GM18508 (cell line): ENCODE data around the gene TNPO3.
"Not testable (repeated sequence)": the region's sequence is repeated elsewhere in the genome, so short reads cannot be mapped to it uniquely, and the experiment has no call there.

ENCODE experiments used
- ATAC-seq: cut with Tn5 transposase; IDR thresholded peaks from one replicate; pipeline ENCODE4 v1.9.1; 2021; ENCODE audit warnings: moderate number of reproducible peaks; ENCODE audit not compliant: insufficient read depth, unreplicated experiment

Gene TNPO3

GRCh38 chr7:129017933-129018538, 36.9 kb downstream of the TNPO3 start:
- ATAC-seq, result no peak

GRCh38 chr7:129017264-129017663, 37.6 kb downstream of the TNPO3 start:
- ATAC-seq, result no peak

GRCh38 chr7:129014501-129015101, 40.3 kb downstream of the TNPO3 start:
- ATAC-seq, result no peak

GRCh38 chr7:129013048-129013724, 41.7 kb downstream of the TNPO3 start:
- no peak for ATAC-seq

- ATAC-seq, result no peak
Measured at GRCh38 chr7:129012641-129013040, 42.3 kb downstream of the TNPO3 start.

GRCh38 chr7:129010075-129010474, 44.8 kb downstream of the TNPO3 start:
- ATAC-seq, result no peak

GRCh38 chr7:129009437-129009836, 45.5 kb downstream of the TNPO3 start:
- no peak for ATAC-seq

GRCh38 chr7:129008645-129009414, 46.1 kb downstream of the TNPO3 start:
- no peak for ATAC-seq

GRCh38 chr7:129007572-129007971, 47.3 kb downstream of the TNPO3 start:
- ATAC-seq, result no peak

- ATAC-seq, result no peak
Measured at GRCh38 chr7:129006636-129007414, 48.1 kb downstream of the TNPO3 start.

GRCh38 chr7:129005186-129005585, 49.7 kb downstream of the TNPO3 start:
- ATAC-seq, result no peak

GRCh38 chr7:128997181-128997580, 57.7 kb downstream of the TNPO3 start:
- ATAC-seq, result no peak

- not testable (repeated sequence) for ATAC-seq
Measured at GRCh38 chr7:128994560-128994959, 60.4 kb downstream of the TNPO3 start.

GRCh38 chr7:128993419-128993818, 61.5 kb downstream of the TNPO3 start:
- no peak for ATAC-seq

- ATAC-seq, result no peak
Measured at GRCh38 chr7:128989961-128990360, 65.0 kb downstream of the TNPO3 start.

- ATAC-seq, result no peak
Measured at GRCh38 chr7:128988372-128988771, 66.5 kb downstream of the TNPO3 start.

GRCh38 chr7:128986609-128987008, 68.3 kb downstream of the TNPO3 start:
- ATAC-seq, result no peak

- ATAC-seq, result no peak
Measured at GRCh38 chr7:128985660-128986059, 69.3 kb downstream of the TNPO3 start.

GRCh38 chr7:128982105-128982504, 72.8 kb downstream of the TNPO3 start:
- ATAC-seq, result no peak

- no peak for ATAC-seq
Measured at GRCh38 chr7:128974241-128974934, 80.5 kb downstream of the TNPO3 start.
